Endothelial cell of umbilical vein (primary cell): ENCODE data around the gene TSN. TPM values are rescaled to one million over a fixed set of nuclear protein-coding genes. Genes with fewer than 3 reads are reported as not detected.

Experiments used
- BruUV-seq: library from RNA; stranded (reverse); fragments of 400-500 nt; replicated peaks from 2 replicates; lab custom pipeline; 2021; lab: Mats Ljungman, UMichigan
- CTCF ChIA-PET: fragments of 300-600, 350-600 bp; sonication (Branson Sonifier 250); formaldehyde crosslinking; loops from one replicate; lab custom pipeline; 2021; ENCODE audit warnings: antibody characterized with exemption, inconsistent platforms; lab: Charles Lee
- POLR2A ChIA-PET: fragments of 300-600, 350-600 bp; sonication (Branson Sonifier 250); formaldehyde crosslinking; loops from one replicate; lab custom pipeline; 2021; ENCODE audit warnings: antibody characterized with exemption, inconsistent platforms; lab: Charles Lee
- DNase-seq: peaks from one replicate; pipeline ENCODE4 v3.0.0-alpha.2; 2011; ENCODE audit warnings: low read depth, low spot score
- FAIRE-seq: peaks from 2 replicates; lab custom pipeline; 2011; peaks lifted over from hg19 to GRCh38; lab: Jason Lieb, UNC
- H2AFZ ChIP-seq: 2 replicates; pipeline ENCODE4 v1.6.0; 2012; ENCODE audit warnings: low read depth, low read length, control low read depth, inconsistent platforms
- H3K27ac ChIP-seq: 2 replicates; pipeline ENCODE4 v1.5.1; 2011; ENCODE audit warnings: low read depth, mild to moderate bottlenecking, control low read depth, low read length, moderate library complexity; ENCODE audit not compliant: insufficient read depth
- H3K27me3 ChIP-seq, 2 experiments: 2 replicates each; pipeline versions ENCODE4 v1.6.0 to v1.6.1; 2011; ENCODE audit warnings: low read length in 2 of 2, mixed read lengths in 1 of 2; ENCODE audit not compliant: control insufficient read depth in 2 of 2, insufficient read depth in 2 of 2
- H3K36me3 ChIP-seq, 2 experiments: 2 replicates in 1 of 2; 3 replicates in 1 of 2; pipeline ENCODE4 v1.5.1; 2011; ENCODE audit warnings: low read length in 2 of 2, mild to moderate bottlenecking in 1 of 2, moderate library complexity in 1 of 2; ENCODE audit not compliant: control insufficient read depth in 2 of 2, insufficient read depth in 2 of 2; ENCODE audit errors: extremely low read depth in 1 of 2
- H3K4me1 ChIP-seq: 3 replicates; pipeline ENCODE4 v1.5.1; 2011; ENCODE audit warnings: mild to moderate bottlenecking, low read length; ENCODE audit not compliant: control insufficient read depth, insufficient read depth; ENCODE audit errors: extremely low read depth
- H3K4me2 ChIP-seq: 2 replicates; pipeline ENCODE4 v1.6.1; 2011; ENCODE audit warnings: low read length, control low read depth, mixed read lengths; ENCODE audit not compliant: insufficient read depth
- H3K4me3 ChIP-seq, 3 experiments: fragments of 200-600 bp in 1 of 3; sonication (generic), shearing (Covaris generic) in 1 of 3; replicated peaks in 1 of 3; 2 replicates each; pipeline ENCODE4 v1.5.1; 2011 to 2016; ENCODE audit warnings: control low read depth in 3 of 3, low read length in 3 of 3, mild to moderate bottlenecking in 2 of 3, inconsistent platforms in 1 of 3, low read depth in 1 of 3, moderate library complexity in 1 of 3; ENCODE audit not compliant: insufficient read depth in 1 of 3
- H3K79me2 ChIP-seq: 2 replicates; pipeline ENCODE4 v1.6.0; 2012; ENCODE audit warnings: low read length, inconsistent platforms; ENCODE audit not compliant: control insufficient read depth, insufficient read depth
- H3K9ac ChIP-seq: replicated peaks from 2 replicates; pipeline ENCODE3; 2011; ENCODE audit warnings: low read length, control low read depth; ENCODE audit not compliant: insufficient read depth; ENCODE audit errors: extremely low read depth
- H3K9me1 ChIP-seq: replicated peaks from 3 replicates; pipeline ENCODE4 v1.6.0; 2011; ENCODE audit warnings: mild to moderate bottlenecking, low read length; ENCODE audit not compliant: control insufficient read depth, insufficient read depth; ENCODE audit errors: extremely low read depth
- H3K9me3 ChIP-seq: replicated peaks from 2 replicates; pipeline ENCODE4 v1.5.1; 2012; ENCODE audit warnings: low read length, inconsistent platforms; ENCODE audit not compliant: control insufficient read depth, insufficient read depth
- H4K20me1 ChIP-seq: replicated peaks from 2 replicates; pipeline ENCODE3; 2011; ENCODE audit warnings: mild to moderate bottlenecking, low read length; ENCODE audit not compliant: control insufficient read depth, insufficient read depth; ENCODE audit errors: extremely low read depth
- GATA2 ChIP-seq: IDR thresholded peaks from 2 replicates; pipeline ENCODE4 v1.7.0; 2011; ENCODE audit warnings: low read depth, mild to moderate bottlenecking, moderate library complexity, mixed read lengths, low read length; ENCODE audit not compliant: insufficient read length, insufficient read depth
- JUN ChIP-seq: IDR thresholded peaks from 2 replicates; pipeline ENCODE4 v1.6.1; 2011; ENCODE audit warnings: borderline replicate concordance, low read depth; ENCODE audit not compliant: insufficient read length, insufficient read depth
- MYC ChIP-seq: IDR thresholded peaks from one replicate; pipeline ENCODE4 v1.6.1; 2011; ENCODE audit warnings: mild to moderate bottlenecking, low read depth, low read length
- POLR2A ChIP-seq: IDR thresholded peaks from 2 replicates; pipeline ENCODE4 v1.6.1; 2012; ENCODE audit warnings: low read depth, mild to moderate bottlenecking, control low read depth, low read length
- POLR2AphosphoS5 ChIP-seq: IDR thresholded peaks from 2 replicates; pipeline ENCODE4 v1.6.1; 2012; ENCODE audit warnings: low read depth, mild to moderate bottlenecking, control low read depth, low read length, moderate library complexity; ENCODE audit not compliant: insufficient read depth
- dilution Hi-C: fragments of 300-500 bp; cut with MboI; formaldehyde crosslinking; loops from one replicate; pipeline ENCODE4 v1.15.0; 2019; ENCODE audit warnings: low sequenced_read_pairs; ENCODE audit not compliant: extremely low pct_ligation_motif_present
- intact Hi-C: fragments of 100-400 bp; cut with micrococcal nuclease; formaldehyde crosslinking; loops from one replicate; pipeline ENCODE4 v1.10.0; 2022
- polyA plus RNA-seq, 4 experiments: library from polyadenylated mRNA; depleted of rRNA in 3 of 4; stranded (reverse) in 3 of 4; unstranded in 1 of 4; fragments of >200 nt; gene quantifications; 2 replicates each; pipeline versions ENCODE4 v1.2.1 to v1.2.3, GENCODE V29; 2011 to 2012; ENCODE audit warnings: missing spikeins in 1 of 4
- total RNA-seq: library from RNA; stranded (reverse); gene quantifications from 2 replicates; pipeline ENCODE4 v1.2.3, GENCODE V29; 2021
- TF ChIP-seq, protein P1 (sequence below): IDR thresholded peaks from 2 replicates; pipeline ENCODE4 v1.6.1; 2011; ENCODE audit not compliant: insufficient read depth, insufficient read length
- TF ChIP-seq, protein P2 (sequence below), 2 donors: IDR thresholded peaks; 1 replicate in 1 of 2; 2 replicates in 1 of 2; pipeline ENCODE4 v1.5.1; 2011; ENCODE audit warnings: low read length in 2 of 2, mild to moderate bottlenecking in 2 of 2, moderate library complexity in 2 of 2, control low read depth in 1 of 2, inconsistent platforms in 1 of 2, low read depth in 1 of 2; ENCODE audit not compliant: insufficient read depth in 1 of 2; ENCODE audit errors: extremely low read depth in 1 of 2

The TSN gene
- total and polyA plus RNA-seq, 2 donors (not counting 3 experiments of a cell fraction or from before 2014, with no cell fraction given), result 33.2 to 76.1 TPM

DNA sequence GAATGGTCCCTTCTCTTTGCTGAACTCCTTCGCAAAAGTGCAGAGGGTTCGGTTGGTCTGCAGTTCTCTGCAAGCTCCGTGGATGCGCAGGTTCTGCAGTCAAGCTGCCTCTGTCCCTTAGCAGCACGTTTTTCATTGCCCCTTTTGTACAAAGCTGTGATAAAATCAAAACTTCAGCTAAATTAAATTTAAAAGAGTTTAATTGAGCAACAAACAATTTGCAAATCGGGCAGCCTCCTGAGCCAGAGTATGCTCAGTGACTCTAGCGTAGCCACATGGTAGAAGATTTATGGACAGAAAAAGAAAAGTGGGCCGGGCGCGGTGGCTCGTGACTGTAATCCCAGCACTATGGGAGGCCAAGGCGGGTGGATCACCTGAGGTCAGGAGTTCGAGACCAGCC, 18.8 kb downstream of the TSN start:
- H3K4me1 ChIP-seq, result peaks cover 2% of the 10 kb centered on the region
- BruUV-seq, result no TSS peak
- CTCF ChIA-PET, result no interaction called here
- intact Hi-C loops (no loop called here), dilution Hi-C loops (no loop called here)
- H2AFZ ChIP-seq, result no peak overlapping the region
- FAIRE-seq, result no peak
- H3K4me3 ChIP-seq, result no peak overlapping the region
- peaks cover 0 to 1% of the 10 kb centered on the region in 2 experiments for H3K36me3 ChIP-seq
- POLR2A ChIA-PET, result no interaction called here
- DNase-seq, result no peak
- H3K27me3 ChIP-seq, result no peaks in the 10 kb centered on the region
- H3K4me2 ChIP-seq, result no peak overlapping the region
- no peaks in the 10 kb centered on the region for H3K79me2 ChIP-seq
- H3K27ac ChIP-seq, result no peak overlapping the region
- H3K9ac ChIP-seq, result no peak overlapping the region
- no peaks in the 10 kb centered on the region for H3K9me3 ChIP-seq
- no peaks in the 10 kb centered on the region for H4K20me1 ChIP-seq
- H3K9me1 ChIP-seq, result no peaks in the 10 kb centered on the region
- TF ChIP-seq GATA2 (no peak), JUN (no peak), MYC (no peak), POLR2AphosphoS5 (no peak), POLR2A (no peak)
- TF ChIP-seq, protein P1, sequence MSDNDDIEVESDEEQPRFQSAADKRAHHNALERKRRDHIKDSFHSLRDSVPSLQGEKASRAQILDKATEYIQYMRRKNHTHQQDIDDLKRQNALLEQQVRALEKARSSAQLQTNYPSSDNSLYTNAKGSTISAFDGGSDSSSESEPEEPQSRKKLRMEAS, result no peak
- TF ChIP-seq, protein P2, sequence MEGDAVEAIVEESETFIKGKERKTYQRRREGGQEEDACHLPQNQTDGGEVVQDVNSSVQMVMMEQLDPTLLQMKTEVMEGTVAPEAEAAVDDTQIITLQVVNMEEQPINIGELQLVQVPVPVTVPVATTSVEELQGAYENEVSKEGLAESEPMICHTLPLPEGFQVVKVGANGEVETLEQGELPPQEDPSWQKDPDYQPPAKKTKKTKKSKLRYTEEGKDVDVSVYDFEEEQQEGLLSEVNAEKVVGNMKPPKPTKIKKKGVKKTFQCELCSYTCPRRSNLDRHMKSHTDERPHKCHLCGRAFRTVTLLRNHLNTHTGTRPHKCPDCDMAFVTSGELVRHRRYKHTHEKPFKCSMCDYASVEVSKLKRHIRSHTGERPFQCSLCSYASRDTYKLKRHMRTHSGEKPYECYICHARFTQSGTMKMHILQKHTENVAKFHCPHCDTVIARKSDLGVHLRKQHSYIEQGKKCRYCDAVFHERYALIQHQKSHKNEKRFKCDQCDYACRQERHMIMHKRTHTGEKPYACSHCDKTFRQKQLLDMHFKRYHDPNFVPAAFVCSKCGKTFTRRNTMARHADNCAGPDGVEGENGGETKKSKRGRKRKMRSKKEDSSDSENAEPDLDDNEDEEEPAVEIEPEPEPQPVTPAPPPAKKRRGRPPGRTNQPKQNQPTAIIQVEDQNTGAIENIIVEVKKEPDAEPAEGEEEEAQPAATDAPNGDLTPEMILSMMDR (IDR thresholded peaks at IDR 0.05; ENCODE audit: extremely low read depth in 1 of 2, insufficient read depth in 1 of 2, low read depth in 1 of 2, low read length in 2 of 2), result no peak

DNA sequence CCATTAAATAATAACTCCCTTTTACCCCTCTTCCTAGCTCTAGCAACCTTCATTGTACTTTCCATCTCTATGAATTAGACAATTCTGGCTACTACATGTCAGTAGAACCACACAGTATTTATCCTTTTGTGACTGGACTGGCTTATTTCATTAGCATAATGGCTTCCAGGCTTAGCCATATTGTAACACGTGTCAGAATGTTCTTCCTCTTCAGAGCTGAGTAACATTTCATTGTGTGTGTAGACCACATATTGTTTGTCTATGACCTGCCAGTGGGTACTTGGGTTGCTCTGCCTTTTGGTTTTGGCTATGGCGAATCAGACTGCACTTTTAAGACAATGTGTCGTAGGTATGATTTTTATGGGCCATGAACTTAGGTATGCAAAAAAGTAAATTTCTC, 20.9 kb downstream of the TSN start:
- Histone ChIP-seq H3K79me2 (no peaks in the 10 kb centered on the region), H2AFZ (no peak overlapping the region), H3K27me3 (no peaks in the 10 kb centered on the region), H3K4me2 (no peak overlapping the region), H3K4me3 (no peak overlapping the region), H3K9ac (no peak overlapping the region), H4K20me1 (no peaks in the 10 kb centered on the region), H3K4me1 (peaks cover 2% of the 10 kb centered on the region), H3K27ac (no peak overlapping the region), H3K36me3 (no peaks in the 10 kb centered on the region), H3K9me3 (no peaks in the 10 kb centered on the region), H3K9me1 (no peaks in the 10 kb centered on the region)
- TF ChIP-seq, protein P2 (IDR thresholded peaks at IDR 0.05; ENCODE audit: extremely low read depth in 1 of 2, insufficient read depth in 1 of 2, low read depth in 1 of 2, low read length in 2 of 2), result no peak
- POLR2A ChIA-PET, result no interaction called here
- no TSS peak for BruUV-seq
- no peak for FAIRE-seq
- no peak for DNase-seq
- CTCF ChIA-PET, result no interaction called here
- intact Hi-C loops, result no loop called here
- dilution Hi-C loops, result no loop called here
